Left colon (tissue), 2 donors: ENCODE measurements around the gene SIAH2. TPM values are rescaled to one million over a fixed set of nuclear protein-coding genes. Genes with fewer than 3 reads are reported as not detected.

Experiments
- ATAC-seq: fragments of 200-7000 bp; cut with Tn5 transposase; one replicate; pipeline ENCODE4 v1.9.1; 2020; ENCODE audit warnings: mild to moderate bottlenecking, moderate library complexity
- DNase-seq, 2 donors: peaks; one replicate each; pipeline ENCODE4 v3.0.0-alpha.2; 2020
- intact Hi-C, 2 donors: fragments of 100-400 bp; cut with DNase I in 1 of 2; cut with micrococcal nuclease in 1 of 2; formaldehyde crosslinking; loops; one replicate each; pipeline versions ENCODE4 v1.11.2 to v1.14.0; 2022; cut with DNase I, micrococcal nuclease
- total RNA-seq, 2 donors: library from RNA; stranded (reverse); fragmentation: NEBNext Ultra II Directional; extraction: Animal tissue kit (Norgen Biotek cat#: 25700); gene quantifications; one replicate each; pipeline ENCODE4 v1.2.1, GENCODE V29; 2021
- donor health status: DM: no; HTN: no; CAD: no.
- donor health status: DM: yes; HTN: yes; CAD: no.

SIAH2 gene
- total RNA-seq, 2 donors from 2014 or later = 24.1 to 25.4 TPM

GRCh38 chr3:150779402-150779858, 16.5 kb upstream of the SIAH2 start:
- DNase-seq (no peak), ATAC-seq (no peak)
- intact Hi-C loops = no loop called here

- intact Hi-C loops = no loop called here
- ATAC-seq = no peak
- no peak for DNase-seq
Observed at GRCh38 chr3:150778793-150779401, 15.9 kb upstream of the SIAH2 start.

GRCh38 chr3:150775001-150775599, 12.1 kb upstream of the SIAH2 start:
- intact Hi-C loops = no loop called here
- no peak for ATAC-seq
- DNase-seq = no peak

GRCh38 chr3:150773616-150774192, 10.7 kb upstream of the SIAH2 start:
- intact Hi-C loops = no loop called here
- ATAC-seq (no peak), DNase-seq (no peak)

- ATAC-seq (no peak), DNase-seq (no peak)
- intact Hi-C loops = no loop called here
Observed at GRCh38 chr3:150771600-150771999, 8.6 kb upstream of the SIAH2 start.

- DNase-seq = no peak
- intact Hi-C loops = no loop called here
- ATAC-seq = no peak
Observed at GRCh38 chr3:150770681-150771080, 7.7 kb upstream of the SIAH2 start.

GRCh38 chr3:150766742-150767141, 3.8 kb upstream of the SIAH2 start:
- ATAC-seq = no peak
- DNase-seq = no peak

GRCh38 chr3:150765949-150766720, 3.2 kb upstream of the SIAH2 start:
- ATAC-seq (no peak), DNase-seq (no peak)
- intact Hi-C loops = no loop called here

More at GRCh38 chr3:150766742-150767141, 3.8 kb upstream of the SIAH2 start:
- intact Hi-C loops = no loop called here

GRCh38 chr3:150764967-150765366, 2.0 kb upstream of the SIAH2 start:
- intact Hi-C loops = no loop called here
- no peak for DNase-seq
- ATAC-seq = no peak

- no peak for ATAC-seq
- intact Hi-C loops = no loop called here
- DNase-seq = no peak
Observed at GRCh38 chr3:150764566-150764965, 1.6 kb upstream of the SIAH2 start.

GRCh38 chr3:150763841-150764483, 993 bp upstream of the SIAH2 start:
- DNase-seq = peak; percentile 75 to 88
- intact Hi-C loops = no loop called here
- ATAC-seq = peak; percentile 68

- intact Hi-C loops = no loop called here
- DNase-seq = no peak
- ATAC-seq = no peak
Observed at GRCh38 chr3:150762662-150763121, 277 bp downstream of the SIAH2 start.

GRCh38 chr3:150761831-150762661, 923 bp downstream of the SIAH2 start:
- peak; percentile 23 for ATAC-seq
- intact Hi-C loops = no loop called here
- DNase-seq = peak; percentile 64 to 67

- DNase-seq = no peak
- intact Hi-C loops = no loop called here
- ATAC-seq = no peak
Observed at GRCh38 chr3:150760431-150761200, 2.4 kb downstream of the SIAH2 start.

GRCh38 chr3:150759947-150760346, 3.0 kb downstream of the SIAH2 start:
- intact Hi-C loops = no loop called here
- no peak for ATAC-seq
- DNase-seq = no peak

- intact Hi-C loops = no loop called here
Observed at GRCh38 chr3:150759319-150759718, 3.6 kb downstream of the SIAH2 start.

GRCh38 chr3:150757768-150758167, 5.2 kb downstream of the SIAH2 start:
- DNase-seq (no peak), ATAC-seq (no peak)
- intact Hi-C loops = no loop called here

More at GRCh38 chr3:150759319-150759718, 3.6 kb downstream of the SIAH2 start:
- no peak for ATAC-seq
- DNase-seq = no peak

GRCh38 chr3:150757364-150757763, 5.6 kb downstream of the SIAH2 start:
- intact Hi-C loops = no loop called here
- ATAC-seq (no peak), DNase-seq (no peak)
